ENCODE measurements around the gene MUCL1. TPM values are rescaled to one million over a fixed set of nuclear protein-coding genes. Genes with fewer than 3 reads are reported as not detected.

The MUCL1 gene
- total and polyA plus RNA-seq, 2 donors (not counting 3 experiments of a cell fraction or from before 2014, with no cell fraction given): not detected

DNA sequence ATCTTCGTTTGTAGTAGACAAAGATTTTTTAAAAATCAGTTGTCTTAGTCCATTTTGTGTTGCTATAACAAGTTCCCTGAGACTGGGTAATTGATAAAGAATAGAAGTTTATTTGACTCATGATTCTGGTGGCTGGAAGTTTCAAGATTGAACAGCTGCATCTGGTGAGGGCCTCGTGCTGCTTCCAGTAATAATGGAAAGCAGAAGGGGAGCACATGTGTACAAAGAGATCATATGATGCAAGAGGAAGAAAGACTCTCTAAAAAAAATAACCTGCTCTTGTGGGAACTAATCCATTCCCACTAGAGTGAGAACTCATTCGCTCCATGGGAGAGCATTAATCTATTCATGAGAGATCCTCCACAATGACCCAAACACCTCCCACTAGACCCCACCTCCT is 24.8 kb downstream of the MUCL1 start:
- ChIA-PET CTCF (no interaction called here), POLR2A (no interaction called here)
- Histone ChIP-seq H3K27ac (ENCODE audit: insufficient read depth, low read depth, low read length) (no peak overlapping the region), H3K4me1 (ENCODE audit: control insufficient read depth, extremely low read depth, insufficient read depth, low read length) (no peaks in the 10 kb centered on the region), H4K20me1 (replicated peaks; ENCODE audit: control insufficient read depth, extremely low read depth, insufficient read depth, low read length) (no peaks in the 10 kb centered on the region), H2AFZ (ENCODE audit: low read depth, low read length) (no peak overlapping the region), H3K4me2 (ENCODE audit: insufficient read depth, low read length) (no peak overlapping the region), H3K9ac (replicated peaks; ENCODE audit: extremely low read depth, insufficient read depth, low read length) (no peak overlapping the region), H3K9me1 (replicated peaks; ENCODE audit: control insufficient read depth, extremely low read depth, insufficient read depth, low read length) (no peaks in the 10 kb centered on the region), H3K4me3 (replicated peaks in 1 of 3; ENCODE audit: insufficient read depth in 1 of 3, low read depth in 1 of 3, low read length in 3 of 3) (no peak overlapping the region), H3K9me3 (replicated peaks; ENCODE audit: control insufficient read depth, insufficient read depth, low read length) (no peaks in the 10 kb centered on the region), H3K79me2 (ENCODE audit: control insufficient read depth, insufficient read depth, low read length) (no peaks in the 10 kb centered on the region), H3K36me3 (ENCODE audit: control insufficient read depth in 2 of 2, extremely low read depth in 1 of 2, insufficient read depth in 2 of 2, low read length in 2 of 2) (no peaks in the 10 kb centered on the region), H3K27me3 (ENCODE audit: control insufficient read depth in 2 of 2, insufficient read depth in 2 of 2, low read length in 2 of 2) (peaks cover 0 to 3% of the 10 kb centered on the region in 2 experiments)
- TF ChIP-seq POLR2A (IDR thresholded peaks at IDR 0.05; ENCODE audit: low read depth, low read length) (no peak), JUN (IDR thresholded peaks at IDR 0.05; ENCODE audit: borderline replicate concordance, insufficient read depth, insufficient read length, low read depth) (no peak), EZH2 (IDR thresholded peaks at IDR 0.05; ENCODE audit: borderline replicate concordance, low read depth, low read length, severe bottlenecking) (no peak), FOS (IDR thresholded peaks at IDR 0.05; ENCODE audit: borderline replicate concordance, insufficient read depth, low read length) (no peak)
- TF ChIP-seq, protein P1, sequence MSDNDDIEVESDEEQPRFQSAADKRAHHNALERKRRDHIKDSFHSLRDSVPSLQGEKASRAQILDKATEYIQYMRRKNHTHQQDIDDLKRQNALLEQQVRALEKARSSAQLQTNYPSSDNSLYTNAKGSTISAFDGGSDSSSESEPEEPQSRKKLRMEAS (IDR thresholded peaks at IDR 0.05; ENCODE audit: insufficient read depth, insufficient read length): no peak
- FAIRE-seq (no peak), DNase-seq (ENCODE audit: low read depth, low spot score) (no peak)
- dilution Hi-C loops (cut with MboI; ENCODE audit: extremely low pct_ligation_motif_present, low sequenced_read_pairs): no loop called here
- intact Hi-C loops (cut with micrococcal nuclease): loop anchor here (5.0 kb wide), 1 partner anchor 33 kb away; no protein-coding TSS in a partner anchor
- no TSS peak for BruUV-seq (replicated peaks)

GRCh38 chr12:54879579-54879978 is 25.3 kb downstream of the MUCL1 start:
- no peak for FAIRE-seq
- no peak overlapping the region for H3K4me3 ChIP-seq (replicated peaks in 1 of 3; ENCODE audit: insufficient read depth in 1 of 3, low read depth in 1 of 3, low read length in 3 of 3)
- no peaks in the 10 kb centered on the region for H3K9me1 ChIP-seq (replicated peaks; ENCODE audit: control insufficient read depth, extremely low read depth, insufficient read depth, low read length)
- H3K79me2 ChIP-seq (ENCODE audit: control insufficient read depth, insufficient read depth, low read length): no peaks in the 10 kb centered on the region
- dilution Hi-C loops (cut with MboI; ENCODE audit: extremely low pct_ligation_motif_present, low sequenced_read_pairs) (no loop called here), intact Hi-C loops (cut with micrococcal nuclease) (loop anchor here (5.0 kb wide), 1 partner anchor 33 kb away; no protein-coding TSS in a partner anchor)
- no peak overlapping the region for H2AFZ ChIP-seq (ENCODE audit: low read depth, low read length)
- no peaks in the 10 kb centered on the region for H3K4me1 ChIP-seq (ENCODE audit: control insufficient read depth, extremely low read depth, insufficient read depth, low read length)
- no peaks in the 10 kb centered on the region for H3K36me3 ChIP-seq (ENCODE audit: control insufficient read depth in 2 of 2, extremely low read depth in 1 of 2, insufficient read depth in 2 of 2, low read length in 2 of 2)
- no peak overlapping the region for H3K9ac ChIP-seq (replicated peaks; ENCODE audit: extremely low read depth, insufficient read depth, low read length)
- no peak overlapping the region for H3K4me2 ChIP-seq (ENCODE audit: insufficient read depth, low read length)
- DNase-seq (ENCODE audit: low read depth, low spot score): no peak
- H3K27ac ChIP-seq (ENCODE audit: insufficient read depth, low read depth, low read length): no peak overlapping the region
- TF ChIP-seq POLR2AphosphoS5 (IDR thresholded peaks at IDR 0.05; ENCODE audit: insufficient read depth, low read depth, low read length) (no peak), FOS (IDR thresholded peaks at IDR 0.05; ENCODE audit: borderline replicate concordance, insufficient read depth, low read length) (peak; percentile 26)
- no peaks in the 10 kb centered on the region for H4K20me1 ChIP-seq (replicated peaks; ENCODE audit: control insufficient read depth, extremely low read depth, insufficient read depth, low read length)
- ChIA-PET CTCF (no interaction called here), POLR2A (no interaction called here)
- H3K27me3 ChIP-seq (ENCODE audit: control insufficient read depth in 2 of 2, insufficient read depth in 2 of 2, low read length in 2 of 2): peaks cover 0 to 3% of the 10 kb centered on the region in 2 experiments
- no TSS peak for BruUV-seq (replicated peaks)
- H3K9me3 ChIP-seq (replicated peaks; ENCODE audit: control insufficient read depth, insufficient read depth, low read length): no peaks in the 10 kb centered on the region
